ENCODE measurements around the gene LAMB4. TPM values are rescaled to one million over a fixed set of nuclear protein-coding genes. Genes with fewer than 3 reads are reported as not detected.

LAMB4 gene
- total RNA-seq, 2 donors from 2014 or later, result 0.85 TPM; not detected in 1

DNA sequence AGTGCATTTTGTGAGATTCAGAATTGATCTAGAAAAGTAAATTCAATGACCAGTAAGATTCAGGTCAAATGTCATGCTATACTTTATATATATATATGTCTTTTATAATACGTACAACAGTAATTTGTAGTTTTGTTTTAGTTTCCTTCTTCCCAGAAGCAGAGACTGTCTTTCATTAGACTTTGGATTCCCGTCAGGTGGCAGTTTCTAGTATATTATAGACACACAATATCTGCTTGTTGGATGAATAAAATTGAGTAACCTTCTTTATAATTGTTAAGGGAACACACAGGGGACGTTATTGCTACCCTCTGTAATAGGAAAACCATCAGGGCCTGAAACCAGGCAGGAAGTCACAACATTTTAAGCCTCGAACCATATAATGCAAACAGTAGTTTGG, 121.9 kb downstream of the LAMB4 start:
- Histone ChIP-seq H3K36me3 (no peaks in the 10 kb centered on the region), H3K9me3 (no peaks in the 10 kb centered on the region), H3K4me1 (replicated peaks) (no peaks in the 10 kb centered on the region), H3K4me3 (no peak overlapping the region), H3K27ac (no peak overlapping the region), H3K27me3 (replicated peaks; ENCODE audit: insufficient read depth) (no peaks in the 10 kb centered on the region)
- intact Hi-C loops (cut with DNase I), result loop anchor here (10.0 kb wide), 1 partner anchor 137 kb away; no protein-coding TSS in a partner anchor
- 93% methylated on average over 4 of the region's 4 CpGs for WGBS
- DNase-seq (ENCODE audit: low spot score), result no peak
- TF ChIP-seq, protein P1, sequence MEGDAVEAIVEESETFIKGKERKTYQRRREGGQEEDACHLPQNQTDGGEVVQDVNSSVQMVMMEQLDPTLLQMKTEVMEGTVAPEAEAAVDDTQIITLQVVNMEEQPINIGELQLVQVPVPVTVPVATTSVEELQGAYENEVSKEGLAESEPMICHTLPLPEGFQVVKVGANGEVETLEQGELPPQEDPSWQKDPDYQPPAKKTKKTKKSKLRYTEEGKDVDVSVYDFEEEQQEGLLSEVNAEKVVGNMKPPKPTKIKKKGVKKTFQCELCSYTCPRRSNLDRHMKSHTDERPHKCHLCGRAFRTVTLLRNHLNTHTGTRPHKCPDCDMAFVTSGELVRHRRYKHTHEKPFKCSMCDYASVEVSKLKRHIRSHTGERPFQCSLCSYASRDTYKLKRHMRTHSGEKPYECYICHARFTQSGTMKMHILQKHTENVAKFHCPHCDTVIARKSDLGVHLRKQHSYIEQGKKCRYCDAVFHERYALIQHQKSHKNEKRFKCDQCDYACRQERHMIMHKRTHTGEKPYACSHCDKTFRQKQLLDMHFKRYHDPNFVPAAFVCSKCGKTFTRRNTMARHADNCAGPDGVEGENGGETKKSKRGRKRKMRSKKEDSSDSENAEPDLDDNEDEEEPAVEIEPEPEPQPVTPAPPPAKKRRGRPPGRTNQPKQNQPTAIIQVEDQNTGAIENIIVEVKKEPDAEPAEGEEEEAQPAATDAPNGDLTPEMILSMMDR (IDR thresholded peaks at IDR 0.05), result no peak
- TF ChIP-seq POLR2A (IDR thresholded peaks at IDR 0.05) (no peak), POLR2AphosphoS5 (IDR thresholded peaks at IDR 0.05) (no peak)

DNA sequence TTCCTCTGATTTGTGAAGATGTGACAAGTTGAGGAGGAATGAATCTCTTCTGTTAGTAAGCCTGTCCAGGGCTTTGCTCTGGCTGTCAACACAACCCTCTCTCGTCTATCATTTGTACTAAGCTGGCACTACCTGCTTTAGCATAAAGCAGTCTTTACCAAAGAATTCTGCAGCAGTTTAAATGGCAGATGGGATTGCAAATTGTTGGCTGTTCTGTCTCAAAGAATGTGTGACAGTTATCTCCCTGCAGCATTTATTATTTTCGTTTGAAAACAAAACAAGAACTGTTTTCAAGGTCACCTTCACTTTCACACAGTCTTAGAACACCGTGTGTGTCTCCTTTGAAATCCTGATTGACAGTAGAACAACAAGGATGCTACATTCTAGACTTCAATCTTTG, 122.4 kb downstream of the LAMB4 start:
- H3K27ac ChIP-seq, result no peak overlapping the region
- no peaks in the 10 kb centered on the region for H3K36me3 ChIP-seq
- no peak for DNase-seq (ENCODE audit: low spot score)
- WGBS, result 87% methylated on average over 3 of the region's 3 CpGs
- H3K4me1 ChIP-seq (replicated peaks), result no peaks in the 10 kb centered on the region
- H3K27me3 ChIP-seq (replicated peaks; ENCODE audit: insufficient read depth), result no peaks in the 10 kb centered on the region
- TF ChIP-seq POLR2A (IDR thresholded peaks at IDR 0.05) (no peak), POLR2AphosphoS5 (IDR thresholded peaks at IDR 0.05) (no peak)
- TF ChIP-seq, protein P1 (IDR thresholded peaks at IDR 0.05), result no peak
- no peaks in the 10 kb centered on the region for H3K9me3 ChIP-seq
- intact Hi-C loops (cut with DNase I), result loop anchor here (10.0 kb wide), 1 partner anchor 137 kb away; no protein-coding TSS in a partner anchor
- no peak overlapping the region for H3K4me3 ChIP-seq

DNA sequence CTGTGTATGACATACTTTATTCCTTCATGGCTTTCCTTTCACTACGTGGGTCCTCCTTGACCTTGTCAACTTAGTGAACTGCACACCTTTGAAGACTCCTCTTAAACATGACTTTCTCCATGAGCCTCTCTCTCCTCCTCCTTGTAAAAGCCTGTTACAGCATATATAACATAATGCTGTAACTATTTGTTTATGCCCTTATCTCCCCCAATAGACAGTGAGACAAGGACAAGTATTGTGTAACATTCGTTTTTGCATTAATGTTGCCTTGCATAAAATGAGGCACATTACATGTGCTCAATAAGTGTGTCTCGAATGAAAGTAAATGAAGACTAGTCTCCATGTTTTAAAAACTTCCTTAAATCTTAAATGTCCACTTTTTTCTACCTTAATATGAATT, 122.9 kb downstream of the LAMB4 start:
- Histone ChIP-seq H3K36me3 (no peaks in the 10 kb centered on the region), H3K27ac (no peak overlapping the region), H3K9me3 (no peaks in the 10 kb centered on the region), H3K4me3 (no peak overlapping the region), H3K27me3 (replicated peaks; ENCODE audit: insufficient read depth) (no peaks in the 10 kb centered on the region), H3K4me1 (replicated peaks) (no peaks in the 10 kb centered on the region)
- 72% methylated on average over 3 of the region's 3 CpGs for WGBS
- TF ChIP-seq, protein P1 (IDR thresholded peaks at IDR 0.05), result no peak
- TF ChIP-seq POLR2AphosphoS5 (IDR thresholded peaks at IDR 0.05), result no peak
- TF ChIP-seq POLR2A (IDR thresholded peaks at IDR 0.05), result no peak
- intact Hi-C loops (cut with DNase I), result loop anchor here (10.0 kb wide), 1 partner anchor 138 kb away; no protein-coding TSS in a partner anchor
- no peak for DNase-seq (ENCODE audit: low spot score)

DNA sequence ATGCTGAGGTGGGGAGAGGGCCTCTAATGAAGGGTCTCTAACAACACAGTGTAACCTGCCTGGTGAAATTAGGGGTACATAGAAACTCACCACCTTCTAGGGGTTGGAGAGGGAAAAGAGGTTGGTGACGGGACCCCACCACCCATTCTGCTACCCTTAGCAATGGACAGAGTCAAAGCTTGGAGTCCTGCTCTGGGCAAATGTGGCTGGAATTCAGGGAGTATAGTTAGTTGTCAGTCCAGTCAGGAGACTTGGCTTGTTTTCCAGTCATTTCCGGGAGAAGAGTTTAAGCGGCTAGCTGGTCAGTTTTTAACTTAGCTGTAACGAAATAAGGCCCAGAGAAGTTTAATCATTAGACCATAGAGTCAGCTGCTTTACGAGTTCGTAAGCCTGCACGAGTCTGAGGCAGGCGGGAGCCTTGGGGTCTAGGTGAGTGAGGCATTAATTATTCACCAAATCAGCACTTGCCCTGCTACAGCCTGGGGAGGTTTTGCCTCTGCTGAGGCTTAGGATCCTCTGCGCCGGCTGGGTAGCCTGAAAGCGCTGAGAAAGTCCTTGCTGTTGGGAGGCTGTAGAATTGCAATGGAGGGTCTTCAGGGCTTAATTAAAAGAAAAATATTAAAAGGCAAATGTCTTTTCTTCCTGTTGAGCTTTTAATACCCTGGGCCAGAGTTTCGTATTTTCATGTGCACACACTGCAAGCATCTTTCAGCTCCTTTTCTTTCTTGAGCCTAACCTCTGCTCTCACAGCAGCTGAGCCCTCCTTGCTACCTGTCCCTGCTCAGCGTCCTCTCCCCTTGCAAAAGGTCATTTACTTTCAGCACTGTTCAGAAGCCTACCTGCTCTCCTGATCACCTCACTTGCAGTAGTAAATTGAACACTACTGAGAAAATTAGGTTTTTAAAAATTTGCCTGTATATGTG, 125.7 kb downstream of the LAMB4 start:
- intact Hi-C loops (cut with DNase I), result loop anchor here (5.0 to 10.0 kb wide), 2 partner anchors 112 to 140 kb away; partner anchors contain the start of gene DLD
- no peak overlapping the region for H3K27ac ChIP-seq
- peaks cover 3% of the 10 kb centered on the region for H3K27me3 ChIP-seq (replicated peaks; ENCODE audit: insufficient read depth)
- no peak for TF ChIP-seq POLR2AphosphoS5 (IDR thresholded peaks at IDR 0.05)
- TF ChIP-seq, protein P1 (IDR thresholded peaks at IDR 0.05), result no peak
- no peak for TF ChIP-seq POLR2A (IDR thresholded peaks at IDR 0.05)
- 70% methylated on average over 13 of the region's 13 CpGs for WGBS
- peaks cover 4% of the 10 kb centered on the region for H3K4me1 ChIP-seq (replicated peaks)
- no peak for DNase-seq (ENCODE audit: low spot score)
- H3K4me3 ChIP-seq, result no peak overlapping the region
- H3K36me3 ChIP-seq, result no peaks in the 10 kb centered on the region
- no peaks in the 10 kb centered on the region for H3K9me3 ChIP-seq

All from prostate gland (tissue), 2 donors.